Neural cell (in vitro differentiated cells): ENCODE measurements around the gene GAN. TPM values are rescaled to one million over a fixed set of nuclear protein-coding genes. Genes with fewer than 3 reads are reported as not detected.

ENCODE experiments used
- H2AFZ ChIP-seq: fragments of 200-600, 300-800 bp; sonication (generic), shearing (Covaris generic); 2 replicates; pipeline ENCODE4 v1.6.0; 2014; ENCODE audit warnings: low read depth, mild to moderate bottlenecking, antibody characterized with exemption, low read length, moderate library complexity
- H3F3A ChIP-seq: fragments of 200-600 bp; shearing (Covaris generic); 2 replicates; pipeline ENCODE4 v1.6.1; 2016; ENCODE audit warnings: mild to moderate bottlenecking, moderate library complexity, mixed read lengths, antibody characterized with exemption, low read length; ENCODE audit not compliant: insufficient read depth, poor library complexity, severe bottlenecking
- H3K27ac ChIP-seq: fragments of 200-600, 300-800 bp; sonication (generic), shearing (Covaris generic); 2 replicates; pipeline ENCODE4 v1.5.1; 2014; ENCODE audit warnings: mild to moderate bottlenecking, low read length, moderate library complexity
- H3K27me3 ChIP-seq: fragments of 300-800, 200-600 bp; sonication (generic), shearing (Covaris generic); 2 replicates; pipeline ENCODE4 v1.6.0; 2014; ENCODE audit warnings: mild to moderate bottlenecking, low read depth, low read length, moderate library complexity; ENCODE audit not compliant: insufficient read depth
- H3K36me3 ChIP-seq: fragments of 300-800, 200-600 bp; sonication (generic), shearing (Covaris generic); 2 replicates; pipeline ENCODE4 v1.5.1; 2014; ENCODE audit warnings: mild to moderate bottlenecking, antibody characterized with exemption, low read length, moderate library complexity; ENCODE audit not compliant: insufficient read depth
- H3K4me2 ChIP-seq: fragments of 300-800, 200-600 bp; sonication (generic), shearing (Covaris generic); 2 replicates; pipeline ENCODE4 v1.6.0; 2014; ENCODE audit warnings: mild to moderate bottlenecking, low read length
- H3K4me3 ChIP-seq: fragments of 300-800, 200-600 bp; sonication (generic), shearing (Covaris generic); 2 replicates; pipeline ENCODE4 v1.5.1; 2014; ENCODE audit warnings: mild to moderate bottlenecking, low read length, moderate library complexity
- H3K79me2 ChIP-seq: fragments of 200-600 bp; shearing (Covaris generic); replicated peaks from 2 replicates; pipeline ENCODE4 v1.6.0; 2014; ENCODE audit warnings: mild to moderate bottlenecking, low read length, moderate library complexity; ENCODE audit not compliant: insufficient read depth
- H3K9ac ChIP-seq: fragments of 300-800, 200-600 bp; sonication (generic), shearing (Covaris generic); 2 replicates; pipeline ENCODE4 v1.6.1; 2016; ENCODE audit warnings: mild to moderate bottlenecking, low read length, mixed read lengths
- H3K9me2 ChIP-seq: fragments of 200-600 bp; shearing (Covaris generic); 2 replicates; pipeline ENCODE4 v1.6.1; 2016; ENCODE audit warnings: mild to moderate bottlenecking, low read length, mixed read lengths; ENCODE audit not compliant: insufficient read depth
- H3K9me3 ChIP-seq: fragments of 200-600, 300-800 bp; sonication (generic), shearing (Covaris generic); 2 replicates; pipeline ENCODE4 v1.6.1; 2016; ENCODE audit warnings: mild to moderate bottlenecking, mixed run types, low read length, moderate library complexity, mixed read lengths
- H4K20me1 ChIP-seq: fragments of 200-600 bp; shearing (Covaris generic); 2 replicates; pipeline ENCODE4 v1.6.1; 2016; ENCODE audit warnings: mild to moderate bottlenecking, mixed run types; ENCODE audit not compliant: insufficient read depth
- CTCF ChIP-seq: fragments of 450-650 bp; IDR thresholded peaks from 2 replicates; pipeline ENCODE4 v1.5.1; 2014; ENCODE audit warnings: antibody characterized with exemption, mild to moderate bottlenecking, moderate library complexity; ENCODE audit not compliant: poor library complexity, severe bottlenecking
- EP300 ChIP-seq: fragments of 450-650 bp; conservative IDR thresholded peaks from 2 replicates; pipeline ENCODE4 v1.6.1; 2014; ENCODE audit warnings: antibody characterized with exemption, mild to moderate bottlenecking, moderate library complexity; ENCODE audit not compliant: poor library complexity, severe bottlenecking
- EZH2 ChIP-seq: fragments of 200-600, 300-800 bp; shearing (Covaris generic), sonication (generic); IDR thresholded peaks from 2 replicates; pipeline ENCODE4 v1.6.1; 2014; ENCODE audit warnings: antibody characterized with exemption, low read length, borderline replicate concordance, mild to moderate bottlenecking; ENCODE audit not compliant: insufficient read depth, poor library complexity, severe bottlenecking
- MXI1 ChIP-seq: fragments of 450-650 bp; conservative IDR thresholded peaks from 2 replicates; pipeline ENCODE4 v1.6.1; 2014; ENCODE audit warnings: antibody characterized with exemption, mild to moderate bottlenecking; ENCODE audit not compliant: poor library complexity, severe bottlenecking
- POLR2AphosphoS5 ChIP-seq: IDR thresholded peaks from 2 replicates; pipeline ENCODE4 v1.6.1; 2012
- RAD21 ChIP-seq: fragments of 450-650 bp; conservative IDR thresholded peaks from 2 replicates; pipeline ENCODE4 v1.6.1; 2014; ENCODE audit warnings: antibody characterized with exemption, mild to moderate bottlenecking, moderate library complexity
- REST ChIP-seq: IDR thresholded peaks from 2 replicates; pipeline ENCODE4 v1.6.1; 2012; ENCODE audit warnings: borderline replicate concordance
- SMC3 ChIP-seq: fragments of 450-650 bp; conservative IDR thresholded peaks from 2 replicates; pipeline ENCODE4 v1.6.1; 2014; ENCODE audit warnings: antibody characterized with exemption, mild to moderate bottlenecking, moderate library complexity; ENCODE audit not compliant: poor library complexity
- TAF1 ChIP-seq: IDR thresholded peaks from 2 replicates; pipeline ENCODE4 v1.6.1; 2012; ENCODE audit warnings: low read depth
- polyA plus RNA-seq: library from polyadenylated mRNA; depleted of rRNA; stranded (reverse); fragments of >200 nt; gene quantifications from 2 replicates; pipeline ENCODE4 v1.2.3, GENCODE V29; 2014

The GAN gene
- polyA plus RNA-seq, 1 donor from 2014 or later: 9.1 TPM

GRCh38 chr16:81392011-81392410, 77.2 kb downstream of the GAN start:
- Histone ChIP-seq H3K36me3 (no peaks in the 10 kb centered on the region), H3K4me2 (no peak overlapping the region), H3F3A (no peaks in the 10 kb centered on the region), H3K9ac (no peak overlapping the region), H3K9me3 (peaks cover 8% of the 10 kb centered on the region), H3K4me3 (no peak overlapping the region), H2AFZ (no peak overlapping the region), H3K9me2 (no peaks in the 10 kb centered on the region), H4K20me1 (no peaks in the 10 kb centered on the region), H3K27me3 (no peaks in the 10 kb centered on the region), H3K79me2 (no peaks in the 10 kb centered on the region), H3K27ac (no peak overlapping the region)
- no peak for TF ChIP-seq POLR2AphosphoS5
- TF ChIP-seq RAD21: no peak
- no peak for TF ChIP-seq TAF1
- TF ChIP-seq CTCF: no peak
- no peak for TF ChIP-seq EZH2
- TF ChIP-seq REST: no peak
- no peak for TF ChIP-seq EP300
- TF ChIP-seq MXI1: no peak

GRCh38 chr16:81394416-81394815, 79.7 kb downstream of the GAN start:
- no peak for TF ChIP-seq TAF1
- no peak for TF ChIP-seq SMC3
- TF ChIP-seq CTCF: no peak
- TF ChIP-seq MXI1: no peak
- TF ChIP-seq POLR2AphosphoS5: no peak
- TF ChIP-seq EP300: no peak
- TF ChIP-seq RAD21: no peak
- no peak for TF ChIP-seq REST
- TF ChIP-seq EZH2: no peak

More at GRCh38 chr16:81394416-81394815, 79.7 kb downstream of the GAN start:
- H3K9ac ChIP-seq: no peak overlapping the region
- no peak overlapping the region for H3K4me2 ChIP-seq
- no peak overlapping the region for H2AFZ ChIP-seq
- H3K9me2 ChIP-seq: no peaks in the 10 kb centered on the region
- H3K9me3 ChIP-seq: peaks cover 2% of the 10 kb centered on the region
- no peaks in the 10 kb centered on the region for H4K20me1 ChIP-seq
- H3K36me3 ChIP-seq: no peaks in the 10 kb centered on the region
- no peaks in the 10 kb centered on the region for H3K79me2 ChIP-seq
- H3F3A ChIP-seq: no peaks in the 10 kb centered on the region
- no peak overlapping the region for H3K27ac ChIP-seq
- H3K4me3 ChIP-seq: no peak overlapping the region
- H3K27me3 ChIP-seq: no peaks in the 10 kb centered on the region
